NB4 (cell line): ENCODE measurements around the gene POLR1C.

Source experiments
- CTCF ChIP-seq: IDR thresholded peaks from one replicate; pipeline ENCODE4 v1.5.1; 2012; ENCODE audit warnings: low read depth, low read length
- MYC ChIP-seq: IDR thresholded peaks from 2 replicates; pipeline ENCODE4 v1.6.1; 2011; ENCODE audit warnings: low read depth, low read length
- POLR2A ChIP-seq: IDR thresholded peaks from 2 replicates; pipeline ENCODE4 v1.6.1; 2011; ENCODE audit warnings: mild to moderate bottlenecking; ENCODE audit not compliant: insufficient read length; ENCODE audit errors: extremely low read depth

- TF ChIP-seq POLR2A (no peak), CTCF (no peak), MYC (no peak)
Measured at GRCh38 chr6:43506171-43506570, 10.7 kb upstream of the POLR1C start.
